ENCODE measurements around the gene DYNC2H1.

DNA sequence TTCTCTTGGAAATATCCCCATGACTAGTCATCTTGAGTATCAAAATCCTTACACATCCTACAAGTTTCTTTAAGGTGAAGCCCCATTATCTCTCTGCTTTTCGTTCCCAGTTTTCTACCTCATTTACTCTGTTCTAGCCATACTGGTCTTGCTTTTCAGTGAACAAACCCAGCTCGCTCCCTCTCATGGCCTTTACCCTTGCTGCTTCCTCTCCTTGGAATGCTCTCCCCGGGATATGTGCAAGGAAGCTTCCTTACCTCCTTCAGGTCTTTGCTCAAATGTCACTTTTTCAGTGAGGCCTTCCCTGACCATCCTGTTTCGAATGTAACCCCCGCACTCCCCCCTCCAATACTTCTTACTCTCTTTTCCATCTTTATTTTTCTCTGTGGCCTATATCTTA is 331.8 kb downstream of the DYNC2H1 start:
- TF ChIP-seq, protein P1, sequence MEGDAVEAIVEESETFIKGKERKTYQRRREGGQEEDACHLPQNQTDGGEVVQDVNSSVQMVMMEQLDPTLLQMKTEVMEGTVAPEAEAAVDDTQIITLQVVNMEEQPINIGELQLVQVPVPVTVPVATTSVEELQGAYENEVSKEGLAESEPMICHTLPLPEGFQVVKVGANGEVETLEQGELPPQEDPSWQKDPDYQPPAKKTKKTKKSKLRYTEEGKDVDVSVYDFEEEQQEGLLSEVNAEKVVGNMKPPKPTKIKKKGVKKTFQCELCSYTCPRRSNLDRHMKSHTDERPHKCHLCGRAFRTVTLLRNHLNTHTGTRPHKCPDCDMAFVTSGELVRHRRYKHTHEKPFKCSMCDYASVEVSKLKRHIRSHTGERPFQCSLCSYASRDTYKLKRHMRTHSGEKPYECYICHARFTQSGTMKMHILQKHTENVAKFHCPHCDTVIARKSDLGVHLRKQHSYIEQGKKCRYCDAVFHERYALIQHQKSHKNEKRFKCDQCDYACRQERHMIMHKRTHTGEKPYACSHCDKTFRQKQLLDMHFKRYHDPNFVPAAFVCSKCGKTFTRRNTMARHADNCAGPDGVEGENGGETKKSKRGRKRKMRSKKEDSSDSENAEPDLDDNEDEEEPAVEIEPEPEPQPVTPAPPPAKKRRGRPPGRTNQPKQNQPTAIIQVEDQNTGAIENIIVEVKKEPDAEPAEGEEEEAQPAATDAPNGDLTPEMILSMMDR (IDR thresholded peaks at IDR 0.05; ENCODE audit: borderline replicate concordance, extremely low read depth, low read length, poor library complexity, severe bottlenecking), result no peak
- TF ChIP-seq EZH2 (IDR thresholded peaks at IDR 0.05; ENCODE audit: borderline replicate concordance, low read depth, low read length, severe bottlenecking), result no peak
